Caco-2 (cell line): ENCODE data around the gene ZNF382. TPM values are rescaled to one million over a fixed set of nuclear protein-coding genes. Genes with fewer than 3 reads are reported as not detected.

Experiments
- Bru-seq: library from RNA; stranded (reverse); fragments of 400-500 nt; gene quantifications from one replicate; lab custom pipeline; 2021; lab: Mats Ljungman, UMichigan
- BruChase-seq, 2 experiments: library from RNA; stranded (reverse); fragments of 400-500 nt; gene quantifications; one replicate each; lab custom pipeline; 2021; lab: Mats Ljungman, UMichigan
- BruUV-seq: library from RNA; stranded (reverse); fragments of 400-500 nt; replicated peaks from 2 replicates; lab custom pipeline; 2021; lab: Mats Ljungman, UMichigan
- CTCF ChIA-PET: fragments of 300-600 bp; sonication (Branson Sonifier 250); formaldehyde crosslinking; loops from one replicate; lab custom pipeline; 2022; ENCODE audit warnings: antibody characterized with exemption; lab: Charles Lee
- POLR2A ChIA-PET: fragments of 300-600 bp; sonication (Branson Sonifier 250); formaldehyde crosslinking; loops from one replicate; lab custom pipeline; 2022; ENCODE audit warnings: antibody characterized with exemption; lab: Charles Lee
- DNase-seq, 2 experiments: peaks; one replicate each; pipeline versions ENCODE4 v3.0.0 to v3.0.0-alpha.2; 2020 to 2022
- H3K27me3 ChIP-seq: replicated peaks from 2 replicates; pipeline ENCODE4 v1.6.0; 2011; ENCODE audit warnings: low read length; ENCODE audit not compliant: control insufficient read depth, insufficient read depth
- H3K36me3 ChIP-seq: 2 replicates; pipeline ENCODE4 v1.5.1; 2011; ENCODE audit warnings: low read length; ENCODE audit not compliant: control insufficient read depth, insufficient read depth
- H3K4me1 ChIP-seq: fragments of 250-450 bp; sonication (Bioruptor Pico); 2 replicates; pipeline ENCODE4 v1.5.1; 2020; ENCODE audit warnings: mild to moderate bottlenecking
- H3K4me3 ChIP-seq: 2 replicates; pipeline ENCODE4 v1.5.1; 2011; ENCODE audit warnings: low read depth, mild to moderate bottlenecking, control low read depth, low read length
- H3K9me3 ChIP-seq: fragments of 250-450 bp; sonication (Bioruptor Pico); 2 replicates; pipeline ENCODE4 v1.5.1; 2020; ENCODE audit warnings: mild to moderate bottlenecking, moderate library complexity
- H3K27ac Mint-ChIP-seq: one replicate; pipeline ENCODE4 v1.8.0; 2022; ENCODE audit warnings: mixed read lengths; ENCODE audit not compliant: unreplicated experiment
- H3K27me3 Mint-ChIP-seq: one replicate; pipeline ENCODE4 v1.8.0; 2022; ENCODE audit warnings: mixed read lengths; ENCODE audit not compliant: insufficient read depth, unreplicated experiment
- H3K36me3 Mint-ChIP-seq: one replicate; pipeline ENCODE4 v1.8.0; 2022; ENCODE audit warnings: mild to moderate bottlenecking, mixed read lengths; ENCODE audit not compliant: insufficient read depth, unreplicated experiment
- H3K4me1 Mint-ChIP-seq: one replicate; pipeline ENCODE4 v1.8.0; 2022; ENCODE audit warnings: low read depth, mixed read lengths; ENCODE audit not compliant: unreplicated experiment
- H3K4me3 Mint-ChIP-seq: one replicate; pipeline ENCODE4 v1.8.0; 2022; ENCODE audit warnings: mild to moderate bottlenecking, moderate library complexity, mixed read lengths; ENCODE audit not compliant: unreplicated experiment
- H3K9me3 Mint-ChIP-seq: one replicate; pipeline ENCODE4 v1.8.0; 2022; ENCODE audit warnings: mixed read lengths; ENCODE audit not compliant: unreplicated experiment
- intact Hi-C: fragments of 100-400 bp; cut with micrococcal nuclease; formaldehyde crosslinking; loops from one replicate; pipeline ENCODE4 v1.10.0; 2022; ENCODE audit not compliant: unreplicated experiment
- long read RNA-seq: library from polyadenylated mRNA; stranded (forward); transcript quantifications from one replicate; pipeline ENCODE4 v2.0.0, GENCODE V29; 2022
- total RNA-seq: library from RNA; stranded (reverse); gene quantifications from 2 replicates; pipeline ENCODE4 v1.2.3, GENCODE V29; 2022
- TF ChIP-seq, protein P1 (sequence below), 2 experiments: fragments of 200-600 bp in 1 of 2; IDR thresholded peaks; 1 replicate in 1 of 2; 2 replicates in 1 of 2; pipeline versions ENCODE4 v1.5.1 to v1.8.0; 2011 to 2022; ENCODE audit warnings: antibody characterized with exemption in 1 of 2, control low read depth in 1 of 2, inconsistent platforms in 1 of 2, low read depth in 1 of 2, low read length in 1 of 2, mild to moderate bottlenecking in 1 of 2, moderate library complexity in 1 of 2; ENCODE audit not compliant: insufficient read depth in 1 of 2, severe bottlenecking in 1 of 2, unreplicated experiment in 1 of 2

Gene ZNF382
- total RNA-seq (0.12 and 0.50 TPM in 2 replicates), Bru-seq, nascent RNA (percentile 18 among the genes with signal in this experiment), BruChase-seq, experiment 1, labeled RNA remaining after a 2-hour chase (percentile 28 among the genes with signal in this experiment), BruChase-seq, experiment 2, labeled RNA remaining after a 6-hour chase (percentile 22 among the genes with signal in this experiment)
- long read RNA-seq, result 0 reads

DNA sequence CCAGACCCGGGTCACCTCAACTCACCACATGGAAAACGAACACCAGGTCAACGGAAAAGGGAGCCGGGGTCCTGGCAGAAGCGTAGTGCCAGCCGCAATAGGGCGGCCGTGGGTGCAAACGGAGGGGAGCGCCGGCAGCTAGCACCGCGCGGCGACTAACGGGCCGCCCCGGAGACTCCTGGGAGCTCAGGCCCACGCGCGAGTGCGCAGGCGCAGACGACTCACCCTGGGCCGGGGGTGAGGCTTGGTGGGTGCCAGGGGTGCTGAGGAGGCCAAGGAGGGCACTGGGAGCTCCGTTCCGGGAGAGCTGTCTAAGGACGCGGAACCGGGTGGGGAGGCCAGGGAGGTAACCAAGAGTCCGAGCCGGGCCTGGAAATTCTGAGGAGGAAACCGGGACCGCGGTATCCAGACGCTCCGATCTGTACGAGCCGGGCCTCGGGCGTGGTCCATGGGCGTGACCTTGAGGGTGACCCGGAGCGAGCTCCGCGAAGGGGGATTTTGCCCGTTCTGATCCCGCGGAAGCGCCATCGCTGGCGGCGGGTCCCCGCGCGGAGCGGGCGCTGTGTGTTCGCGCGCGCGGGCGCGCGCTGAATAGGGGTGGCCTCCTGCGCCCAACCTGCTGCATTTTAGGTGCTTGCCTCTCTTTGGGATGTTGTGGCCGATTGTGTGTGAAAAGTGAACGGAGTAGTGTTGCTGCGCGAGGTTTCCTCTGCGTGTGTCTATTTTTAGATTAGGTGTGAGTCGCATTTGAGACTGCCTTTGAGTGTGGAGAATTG lies at the start of gene ZNF382:
ZNF382 (plus strand) TSS at position 213 of the 776 bp plus-strand sequence. CDS start 4,602 bp downstream, outside the sequence.
- no peak within 1 kb of the TSS for H3K27ac Mint-ChIP-seq
- ChIA-PET CTCF (no interaction called here), POLR2A (no interaction called here)
- intact Hi-C loops, result no loop called here
- Histone ChIP-seq H3K36me3 (no peaks in the 10 kb centered on the region), H3K4me1 (no peaks in the 10 kb centered on the region), H3K4me3 (no peak within 1 kb of the TSS), H3K9me3 (peaks cover 16% of the 10 kb centered on the region), H3K27me3 (no peaks in the 10 kb centered on the region)
- no peak within 1 kb of the TSS for H3K4me3 Mint-ChIP-seq
- no peaks in the 10 kb centered on the region for H3K36me3 Mint-ChIP-seq
- H3K9me3 Mint-ChIP-seq, result peaks cover 28% of the 10 kb centered on the region
- no peaks in the 10 kb centered on the region for H3K4me1 Mint-ChIP-seq
- H3K27me3 Mint-ChIP-seq, result no peaks in the 10 kb centered on the region
- no peak for DNase-seq
- TF ChIP-seq, protein P1, sequence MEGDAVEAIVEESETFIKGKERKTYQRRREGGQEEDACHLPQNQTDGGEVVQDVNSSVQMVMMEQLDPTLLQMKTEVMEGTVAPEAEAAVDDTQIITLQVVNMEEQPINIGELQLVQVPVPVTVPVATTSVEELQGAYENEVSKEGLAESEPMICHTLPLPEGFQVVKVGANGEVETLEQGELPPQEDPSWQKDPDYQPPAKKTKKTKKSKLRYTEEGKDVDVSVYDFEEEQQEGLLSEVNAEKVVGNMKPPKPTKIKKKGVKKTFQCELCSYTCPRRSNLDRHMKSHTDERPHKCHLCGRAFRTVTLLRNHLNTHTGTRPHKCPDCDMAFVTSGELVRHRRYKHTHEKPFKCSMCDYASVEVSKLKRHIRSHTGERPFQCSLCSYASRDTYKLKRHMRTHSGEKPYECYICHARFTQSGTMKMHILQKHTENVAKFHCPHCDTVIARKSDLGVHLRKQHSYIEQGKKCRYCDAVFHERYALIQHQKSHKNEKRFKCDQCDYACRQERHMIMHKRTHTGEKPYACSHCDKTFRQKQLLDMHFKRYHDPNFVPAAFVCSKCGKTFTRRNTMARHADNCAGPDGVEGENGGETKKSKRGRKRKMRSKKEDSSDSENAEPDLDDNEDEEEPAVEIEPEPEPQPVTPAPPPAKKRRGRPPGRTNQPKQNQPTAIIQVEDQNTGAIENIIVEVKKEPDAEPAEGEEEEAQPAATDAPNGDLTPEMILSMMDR (IDR thresholded peaks at IDR 0.05; ENCODE audit: insufficient read depth in 1 of 2, low read depth in 1 of 2, low read length in 1 of 2, severe bottlenecking in 1 of 2, unreplicated experiment in 1 of 2), result no peak
- no TSS peak for BruUV-seq

GRCh38 chr19:36564391-36564790 lies 40.7 kb upstream of the ZNF382 start:
- H3K36me3 ChIP-seq, result peaks cover 1% of the 10 kb centered on the region
- BruUV-seq, result no TSS peak
- Mint-ChIP-seq H3K4me3 (no peak overlapping the region), H3K27ac (no peak overlapping the region), H3K36me3 (peaks cover 27% of the 10 kb centered on the region), H3K4me1 (no peaks in the 10 kb centered on the region), H3K9me3 (peaks cover 42% of the 10 kb centered on the region), H3K27me3 (no peaks in the 10 kb centered on the region)
- TF ChIP-seq, protein P1 (IDR thresholded peaks at IDR 0.05; ENCODE audit: insufficient read depth in 1 of 2, low read depth in 1 of 2, low read length in 1 of 2, severe bottlenecking in 1 of 2, unreplicated experiment in 1 of 2), result no peak
- H3K4me1 ChIP-seq, result no peaks in the 10 kb centered on the region
- H3K9me3 ChIP-seq, result peaks cover 28% of the 10 kb centered on the region
- POLR2A ChIA-PET, result no interaction called here
- H3K4me3 ChIP-seq, result no peak overlapping the region
- DNase-seq, result no peak
- CTCF ChIA-PET, result no interaction called here
- no peaks in the 10 kb centered on the region for H3K27me3 ChIP-seq
- intact Hi-C loops, result no loop called here

DNA sequence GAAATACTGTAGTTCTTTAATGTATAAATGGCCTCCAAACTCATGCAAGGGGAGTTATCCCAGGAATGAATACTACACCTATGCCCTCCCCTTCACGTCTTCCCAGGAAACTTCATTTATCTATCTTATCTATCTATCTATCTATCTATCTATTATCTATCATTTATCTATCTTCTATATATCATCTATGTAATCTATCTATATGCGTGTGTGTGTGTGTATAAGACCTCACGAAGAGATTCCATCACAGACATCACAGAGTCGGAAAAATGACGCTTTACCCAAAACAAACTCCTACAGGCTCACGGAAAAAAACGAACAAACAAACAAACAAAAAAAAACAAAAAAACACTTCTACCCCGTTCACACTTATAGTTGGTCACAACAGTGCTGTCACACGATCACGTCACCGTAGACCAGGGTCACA lies 32.5 kb upstream of the ZNF382 start:
- BruUV-seq, result TSS peak; percentile 67
- H3K36me3 ChIP-seq, result peaks cover 5% of the 10 kb centered on the region
- H3K27me3 Mint-ChIP-seq, result no peaks in the 10 kb centered on the region
- peak overlapping the region; percentile 74 for H3K4me3 ChIP-seq
- no peak for DNase-seq
- CTCF ChIA-PET, result interaction anchor here (1.1 kb wide), 1 partner anchor 445 kb away, joined by 3 read pairs; no protein-coding TSS in a partner anchor
- TF ChIP-seq, protein P1 (IDR thresholded peaks at IDR 0.05; ENCODE audit: insufficient read depth in 1 of 2, low read depth in 1 of 2, low read length in 1 of 2, severe bottlenecking in 1 of 2, unreplicated experiment in 1 of 2), result no peak
- peaks cover 10% of the 10 kb centered on the region for H3K9me3 Mint-ChIP-seq
- peaks cover 5% of the 10 kb centered on the region for H3K9me3 ChIP-seq
- peaks cover 71% of the 10 kb centered on the region for H3K36me3 Mint-ChIP-seq
- no peaks in the 10 kb centered on the region for H3K27me3 ChIP-seq
- H3K4me1 ChIP-seq, result 0 out of 2 replicates have a peak, but pooled peaks cover 6% of the 10 kb centered on the region
- H3K27ac Mint-ChIP-seq, result peak overlapping the region; percentile 93
- intact Hi-C loops, result loop anchor here (1.0 to 10.0 kb wide), 6 partner anchors 44 to 360 kb away; partner anchors contain the start of genes ZNF260, ZNF461, ZNF565 and ZNF566
- POLR2A ChIA-PET, result interaction anchor here (0.8 to 1.9 kb wide), 8 partner anchors 35 to 358 kb away, joined by 3 to 28 read pairs (median 3); partner anchors contain the start of genes ZNF146, ZNF260, ZNF461 and ZNF566
- H3K4me1 Mint-ChIP-seq, result peaks cover 25% of the 10 kb centered on the region
- peak overlapping the region; percentile 87 for H3K4me3 Mint-ChIP-seq
